GM23248 (cell line): Measurements from ENCODE around the gene TRAM2.

Source experiments
- EZH2 ChIP-seq: fragments of 200-600 bp; sonication (generic); IDR thresholded peaks from 2 replicates; pipeline ENCODE4 v1.6.1; 2018; ENCODE audit warnings: antibody characterized with exemption, mild to moderate bottlenecking; ENCODE audit not compliant: insufficient read depth, poor library complexity, severe bottlenecking
- EZH2phosphoT487 ChIP-seq: fragments of 200-600 bp; sonication (generic); IDR thresholded peaks from 2 replicates; pipeline ENCODE4 v1.6.1; 2018; ENCODE audit warnings: antibody characterized with exemption, moderate library complexity, mild to moderate bottlenecking, low read depth; ENCODE audit not compliant: insufficient read depth

GRCh38 chr6:52582996-52583395, 6.1 kb upstream of the TRAM2 start:
- TF ChIP-seq EZH2 (no peak), EZH2phosphoT487 (no peak)
